Measurements from ENCODE around the gene RAD51B.
A peak's percentile ranks its signal among the peaks of the same experiment; 100 is the strongest.

The RAD51B gene

GRCh38 chr14:68146818-68147217 is 327.2 kb downstream of the RAD51B start:
- no peak for DNase-seq (ENCODE audit: low spot score)

DNA sequence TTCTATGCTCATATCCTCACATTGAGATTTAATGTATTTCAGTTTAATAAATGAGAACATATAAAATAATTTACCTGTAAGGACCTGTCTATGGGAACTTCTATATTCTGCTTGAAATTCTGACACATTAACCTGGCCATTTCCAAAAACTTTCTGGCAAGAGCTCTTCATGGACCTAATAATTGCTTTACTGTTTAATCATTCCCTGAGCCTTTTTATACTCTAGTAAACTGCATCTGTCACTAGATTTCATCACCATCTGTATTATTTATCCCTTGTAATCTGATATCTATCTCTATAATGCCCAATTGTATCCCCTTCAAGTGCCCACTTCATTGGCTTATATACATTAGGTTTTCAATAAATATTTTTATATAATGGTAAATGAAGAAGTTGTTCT is 327.7 kb downstream of the RAD51B start:
- DNase-seq (ENCODE audit: low spot score): no peak

DNA sequence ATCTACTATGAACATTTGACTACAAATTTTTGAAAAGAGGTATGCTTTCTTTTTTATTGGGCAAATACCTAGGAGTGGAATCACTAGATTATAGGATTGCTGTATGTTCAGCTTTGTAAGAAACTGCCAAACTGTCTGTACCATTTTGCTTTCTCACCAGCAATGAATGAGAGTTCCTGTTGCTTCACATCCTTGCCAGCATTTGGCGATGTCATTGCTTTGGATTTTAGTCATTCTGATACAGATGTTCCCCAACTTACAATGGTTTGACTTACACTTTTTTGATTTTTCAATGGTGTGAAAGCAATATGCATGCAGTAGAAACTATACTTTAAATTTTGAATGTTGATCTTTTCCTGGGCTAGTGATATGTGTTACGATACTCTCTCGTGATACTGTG is 328.7 kb downstream of the RAD51B start:
- DNase-seq (ENCODE audit: low spot score): peak; percentile 23

- DNase-seq (ENCODE audit: low spot score): no peak
Observed at GRCh38 chr14:68148763-68149162, 329.2 kb downstream of the RAD51B start.

DNA sequence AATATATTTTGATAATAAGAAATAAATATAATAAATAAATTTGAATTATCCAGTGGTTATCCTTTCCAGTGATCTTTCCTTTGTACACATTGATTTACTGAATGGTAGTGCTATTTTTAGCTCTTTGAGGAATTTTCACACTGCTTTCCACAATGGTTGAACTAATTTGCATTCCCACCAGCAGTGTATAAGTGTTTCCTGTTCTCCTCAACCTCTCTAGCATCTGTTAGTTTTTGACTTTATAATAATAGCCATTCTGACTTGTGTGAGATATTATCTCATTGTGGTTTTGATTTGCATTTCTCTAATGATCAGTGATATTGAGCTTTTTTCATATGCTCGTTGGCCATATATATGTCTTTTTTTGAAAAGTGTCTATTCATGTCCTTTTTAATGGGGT is 333.7 kb downstream of the RAD51B start:
- no peak for DNase-seq (ENCODE audit: low spot score)

DNA sequence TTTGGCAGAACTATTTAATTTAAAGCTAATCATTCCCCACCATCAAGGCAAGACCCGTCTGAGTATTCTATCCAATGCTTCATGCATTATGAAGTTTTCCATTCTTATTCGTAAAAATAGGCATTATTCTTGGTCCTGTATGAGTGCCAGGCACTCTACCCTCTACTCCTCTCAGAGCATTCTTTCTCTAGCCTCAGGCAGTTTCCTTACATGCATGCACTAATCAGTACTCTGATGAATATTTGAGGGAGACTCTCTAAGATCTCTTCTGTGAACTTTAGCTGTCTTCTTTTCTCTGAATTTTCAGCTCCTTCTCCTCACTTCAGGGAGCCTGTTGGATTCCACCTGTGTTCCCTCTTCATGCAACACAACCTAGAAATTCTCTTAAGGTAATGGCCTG is 334.7 kb downstream of the RAD51B start:
- no peak for DNase-seq (ENCODE audit: low spot score)

GRCh38 chr14:68157971-68158371 is 338.4 kb downstream of the RAD51B start:
- no peak for DNase-seq (ENCODE audit: low spot score)

DNA sequence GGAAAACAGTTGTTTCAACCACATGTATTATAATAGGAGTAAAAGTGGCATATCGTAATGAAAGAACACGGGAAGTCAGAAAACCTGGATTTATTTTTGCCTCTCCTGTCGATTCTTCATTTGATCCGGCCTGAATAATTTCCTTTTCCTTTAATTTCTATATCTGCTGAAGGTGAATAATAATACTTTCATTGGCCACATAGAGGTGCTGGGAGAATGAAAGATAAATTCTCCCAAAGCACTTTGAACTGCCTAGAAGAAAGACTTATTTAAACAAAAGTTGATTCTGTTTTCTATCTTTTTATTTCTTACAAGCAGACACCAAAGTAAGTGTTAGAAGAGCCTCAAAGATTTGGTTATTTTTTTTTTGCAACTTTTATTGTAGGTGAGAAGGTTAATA is 339.1 kb downstream of the RAD51B start:
- no peak for DNase-seq (ENCODE audit: low spot score)

DNA sequence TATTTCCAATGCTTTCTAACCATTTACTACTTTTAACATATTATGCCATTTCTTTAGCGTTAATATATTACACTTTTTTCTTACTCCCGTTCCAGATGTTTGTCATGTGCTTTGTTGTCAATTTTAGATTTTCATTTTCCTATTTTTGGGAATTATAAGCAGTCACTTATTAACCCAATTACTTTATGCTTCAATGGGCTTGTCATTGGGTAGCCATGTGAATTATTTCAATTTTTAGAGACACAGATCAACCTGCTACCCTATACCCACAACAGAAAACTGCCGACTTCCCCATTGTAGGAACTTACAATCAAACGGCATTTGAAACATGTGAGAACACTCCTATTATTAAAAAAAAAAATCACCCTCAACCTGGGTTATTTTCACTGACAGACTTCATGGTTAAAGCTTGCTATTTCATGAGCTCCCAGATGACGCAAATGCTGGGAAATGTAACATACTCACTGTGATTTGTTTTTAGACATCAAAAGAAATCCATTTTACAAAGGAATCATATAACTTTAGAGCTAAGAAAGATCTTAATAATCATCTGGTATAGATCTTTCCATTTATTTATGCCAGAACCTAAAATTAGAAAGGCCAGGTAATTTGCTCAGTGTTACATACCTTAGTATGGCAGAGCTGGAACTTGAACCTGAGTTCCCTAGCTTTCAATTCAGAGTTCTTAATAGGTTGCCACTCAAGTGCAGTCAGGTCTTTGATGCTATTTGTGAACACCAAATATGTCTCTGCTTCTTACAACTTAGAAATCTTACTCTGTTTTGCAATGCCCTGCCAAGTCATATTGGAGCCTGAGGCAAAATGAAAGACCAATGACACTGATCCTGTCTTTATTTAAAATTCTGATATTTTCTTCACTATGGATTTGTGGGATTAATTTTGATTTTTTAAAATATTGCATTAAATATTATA is 340.4 kb downstream of the RAD51B start:
- no peak for DNase-seq (ENCODE audit: low spot score)

- DNase-seq (ENCODE audit: low spot score): no peak
Observed at GRCh38 chr14:68160779-68161546, 341.4 kb downstream of the RAD51B start.

- no peak for DNase-seq (ENCODE audit: low spot score)
Observed at GRCh38 chr14:68162887-68163286, 343.3 kb downstream of the RAD51B start.

DNA sequence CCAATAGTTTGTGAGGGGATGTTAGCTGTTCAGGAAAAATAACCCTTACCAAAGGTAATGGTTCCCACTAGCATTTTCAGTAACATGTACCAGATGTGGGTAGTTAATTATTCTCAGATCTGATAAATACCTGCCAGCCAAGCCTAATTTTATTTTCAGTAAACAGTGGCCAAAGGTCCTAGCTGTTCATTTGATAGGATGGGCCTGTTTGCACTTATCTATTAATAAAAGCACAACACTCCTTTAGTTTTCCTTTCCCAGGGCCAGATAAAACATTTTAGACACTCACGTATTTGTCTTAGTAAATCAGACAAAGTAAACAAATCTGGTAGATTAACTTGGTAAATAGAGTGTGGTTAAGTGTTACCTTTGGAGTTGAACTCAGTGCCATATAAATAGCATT is 345.1 kb downstream of the RAD51B start:
- DNase-seq (ENCODE audit: low spot score): no peak

- DNase-seq (ENCODE audit: low spot score): no peak
Observed at GRCh38 chr14:68165274-68165843, 345.8 kb downstream of the RAD51B start.

DNA sequence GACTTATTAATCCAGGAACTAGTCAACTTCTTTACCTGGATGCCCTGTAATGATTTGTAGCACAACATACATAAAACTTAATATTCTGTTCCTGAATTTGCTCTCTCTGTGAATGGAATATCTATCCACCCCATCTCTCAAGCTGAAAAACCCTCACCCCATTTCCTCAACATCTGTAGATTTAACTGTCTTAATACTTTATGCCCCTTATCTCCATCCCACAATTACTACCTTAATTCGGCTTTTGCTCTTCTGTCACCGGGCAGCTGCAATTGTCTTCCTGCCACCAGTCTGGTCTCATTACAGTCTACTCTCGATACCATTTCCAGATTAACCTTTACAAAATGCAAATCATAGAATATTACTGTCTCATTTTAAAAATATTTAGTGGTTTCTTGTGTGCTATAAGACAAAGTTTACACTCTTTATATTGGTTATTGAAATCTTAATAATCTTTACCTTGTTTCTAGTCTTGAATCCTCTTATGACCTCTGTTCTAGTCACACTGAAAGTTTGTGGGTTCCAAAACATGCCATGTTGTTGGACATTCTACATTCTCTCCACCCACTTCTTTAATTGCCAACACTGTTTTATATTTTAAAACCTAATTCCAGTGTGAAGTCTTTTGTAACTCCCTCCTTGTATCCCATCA is 347.3 kb downstream of the RAD51B start:
- DNase-seq (ENCODE audit: low spot score): no peak

DNA sequence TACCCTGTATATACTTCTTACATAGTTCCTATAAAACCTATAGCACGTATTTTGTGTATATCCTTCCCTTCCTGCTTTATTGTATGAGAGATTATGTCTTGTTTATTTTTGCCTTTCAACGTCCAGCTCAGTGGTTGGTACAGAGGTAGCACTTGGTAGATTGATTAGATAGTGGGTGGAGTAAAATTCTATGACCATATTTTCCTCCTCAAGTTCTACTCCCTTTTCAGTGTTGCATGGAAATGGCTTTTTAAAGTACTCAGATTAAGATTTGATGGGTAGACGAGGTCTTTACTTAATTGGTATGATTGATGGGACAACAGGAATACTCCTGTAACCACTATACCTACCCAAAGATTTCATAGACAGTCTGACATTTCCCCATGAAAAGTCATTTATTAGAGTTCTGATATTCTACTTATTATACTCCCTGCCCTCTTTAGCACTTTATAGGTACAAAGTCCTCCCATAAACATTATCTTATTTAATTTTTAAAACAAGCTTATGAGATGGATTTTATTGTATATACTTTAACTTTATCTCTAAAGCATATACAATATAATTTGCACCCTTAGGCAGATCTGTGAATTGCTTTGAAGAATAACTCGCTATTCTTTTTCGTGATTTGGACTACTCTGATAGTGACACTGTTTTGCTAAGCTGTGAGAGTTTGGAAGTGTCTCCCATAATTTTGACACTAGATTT is 348.0 kb downstream of the RAD51B start:
- no peak for DNase-seq (ENCODE audit: low spot score)

DNA sequence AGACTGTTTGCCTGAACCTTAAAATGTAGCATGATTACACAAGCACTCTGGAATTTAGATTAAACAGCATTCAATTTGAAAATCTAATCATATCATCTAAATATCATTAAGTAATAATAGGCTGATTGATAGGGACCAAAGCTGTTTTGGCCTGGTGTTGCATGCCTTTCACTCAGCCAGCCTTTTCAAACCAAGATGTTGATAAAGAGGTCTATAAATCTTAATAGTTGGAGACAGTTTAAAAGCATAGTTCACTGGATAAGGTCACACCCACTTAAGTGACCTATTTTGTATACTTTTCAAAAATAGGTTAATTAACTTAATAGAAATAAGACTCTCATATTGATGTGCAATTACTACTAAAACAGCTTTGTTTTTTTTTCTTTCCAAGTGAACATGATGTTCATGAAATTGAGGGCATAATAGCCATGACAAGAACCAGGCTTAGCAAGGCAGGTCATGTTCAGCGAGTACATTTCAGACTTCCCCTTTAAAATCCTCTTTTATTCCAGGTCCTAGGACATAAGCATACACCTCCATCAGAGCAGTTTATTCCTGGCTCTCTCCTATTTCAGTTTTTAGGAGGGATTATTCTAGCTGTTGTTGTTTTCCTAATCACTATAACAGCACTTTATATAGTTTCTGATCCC is 349.0 kb downstream of the RAD51B start:
- no peak for DNase-seq (ENCODE audit: low spot score)

DNA sequence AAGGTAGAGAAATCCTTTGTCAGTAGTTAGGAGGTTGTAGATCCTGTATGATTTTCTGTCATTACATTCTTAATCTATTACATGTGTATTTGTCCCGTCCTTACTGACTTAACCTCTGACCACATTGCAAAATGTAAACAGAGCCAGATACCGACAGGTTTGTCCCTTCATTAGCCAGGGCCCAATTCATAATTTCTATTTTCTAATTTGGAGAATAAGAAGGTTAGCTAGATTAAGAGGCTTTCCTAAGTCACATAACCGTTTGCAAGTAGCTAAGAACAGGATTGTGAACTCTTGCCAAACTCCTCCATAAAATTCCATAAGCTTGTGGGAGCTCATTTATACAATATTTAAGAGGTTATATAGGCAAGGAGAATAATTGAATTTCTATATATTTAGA is 352.6 kb downstream of the RAD51B start:
- no peak for DNase-seq (ENCODE audit: low spot score)

DNA sequence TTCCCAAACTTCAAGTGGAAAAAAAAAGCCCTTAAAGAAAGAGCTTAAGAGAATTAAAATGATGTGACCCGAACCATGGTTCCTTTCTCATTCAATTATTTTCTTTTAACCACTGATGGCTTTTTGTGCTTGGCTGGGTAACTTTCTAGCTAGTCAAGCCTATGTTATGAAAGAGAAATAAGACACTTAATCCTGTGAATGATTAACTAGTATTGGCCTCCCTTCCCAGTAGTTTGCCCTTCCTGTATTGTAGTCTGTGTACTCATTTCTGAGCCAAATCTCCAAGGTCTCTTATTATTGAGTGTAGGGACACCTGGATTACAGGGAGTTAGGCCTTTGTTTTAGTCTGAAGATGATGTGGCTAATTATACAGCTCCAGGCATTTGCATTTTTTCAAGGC is 353.0 kb downstream of the RAD51B start:
- no peak for DNase-seq (ENCODE audit: low spot score)

- DNase-seq (ENCODE audit: low spot score): no peak
Observed at GRCh38 chr14:68173227-68173972, 353.8 kb downstream of the RAD51B start.

DNA sequence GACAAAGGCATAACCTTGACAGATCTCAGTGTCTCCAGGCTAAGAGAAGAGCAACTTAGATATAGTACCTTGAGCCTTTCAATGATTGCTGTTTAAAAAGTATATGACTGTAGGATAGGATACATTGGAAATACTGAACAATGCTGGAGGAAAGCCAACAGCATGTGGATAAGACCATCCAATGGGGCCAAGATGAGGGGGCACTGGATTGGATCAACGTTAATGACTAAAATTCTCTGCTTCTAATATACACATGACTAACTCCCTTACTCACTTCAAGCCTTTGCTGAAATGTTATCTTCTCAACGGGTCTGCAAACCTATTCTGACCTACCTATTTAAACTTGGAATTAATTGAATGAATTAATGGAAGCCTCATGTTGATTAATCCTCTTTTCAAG is 354.9 kb downstream of the RAD51B start:
- DNase-seq (ENCODE audit: low spot score): no peak

DNA sequence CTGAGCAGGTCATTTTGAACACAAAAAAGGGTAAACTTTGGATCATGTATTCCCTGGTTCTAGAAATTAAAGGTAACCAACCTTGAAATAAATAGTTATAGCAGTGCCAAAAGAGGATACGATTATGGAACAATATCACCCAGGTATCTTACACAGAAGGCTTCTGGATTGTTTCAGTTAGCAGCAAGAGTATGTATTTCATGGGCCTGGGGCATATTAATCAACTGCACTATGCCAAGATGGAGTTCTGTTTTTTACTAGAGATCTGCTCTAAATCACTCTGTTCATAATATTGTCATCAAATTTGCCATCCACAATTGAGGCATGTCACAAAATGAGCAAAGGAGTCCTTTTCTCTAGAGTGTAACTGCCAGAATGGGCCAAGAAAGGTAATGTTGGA is 357.1 kb downstream of the RAD51B start:
- DNase-seq (ENCODE audit: low spot score): no peak

Data from RKO (cell line).